AG10803 (cell line): ENCODE data around the gene CCNI.
"Not testable (repeated sequence)": the region's sequence is repeated elsewhere in the genome, so short reads cannot be mapped to it uniquely, and the experiment has no call there.

ENCODE experiments used
- DNase-seq: peaks from one replicate; pipeline ENCODE4 v3.0.0; 2010; ENCODE audit warnings: low read depth
- H3K4me3 ChIP-seq: 2 replicates; pipeline ENCODE4 v1.5.1; 2011; ENCODE audit warnings: mild to moderate bottlenecking, low read length, control low read depth
- TF ChIP-seq, protein P1 (sequence below): conservative IDR thresholded peaks from 2 replicates; pipeline ENCODE4 v1.5.1; 2011; ENCODE audit warnings: mild to moderate bottlenecking, low read length, control low read depth, inconsistent platforms

The CCNI gene

DNA sequence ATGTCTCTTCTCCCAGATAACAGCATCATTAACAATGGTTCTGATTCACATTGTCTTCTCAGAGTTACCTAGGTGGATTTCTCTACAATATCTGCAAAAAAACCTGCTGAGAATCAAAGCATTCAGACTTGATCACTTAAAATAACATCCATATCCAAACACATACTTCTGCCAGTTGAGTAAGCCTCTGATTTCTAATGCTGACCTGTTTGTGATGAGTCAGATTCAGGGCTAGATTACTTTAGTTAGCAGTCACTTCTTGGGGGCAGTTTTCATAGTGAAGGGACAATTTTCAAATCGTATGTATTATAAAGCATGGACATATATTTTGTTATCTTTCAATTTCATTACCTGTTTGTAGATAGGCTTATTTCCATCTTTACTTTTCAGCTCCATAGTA lies 35.5 kb downstream of the CCNI start:
- TF ChIP-seq, protein P1, sequence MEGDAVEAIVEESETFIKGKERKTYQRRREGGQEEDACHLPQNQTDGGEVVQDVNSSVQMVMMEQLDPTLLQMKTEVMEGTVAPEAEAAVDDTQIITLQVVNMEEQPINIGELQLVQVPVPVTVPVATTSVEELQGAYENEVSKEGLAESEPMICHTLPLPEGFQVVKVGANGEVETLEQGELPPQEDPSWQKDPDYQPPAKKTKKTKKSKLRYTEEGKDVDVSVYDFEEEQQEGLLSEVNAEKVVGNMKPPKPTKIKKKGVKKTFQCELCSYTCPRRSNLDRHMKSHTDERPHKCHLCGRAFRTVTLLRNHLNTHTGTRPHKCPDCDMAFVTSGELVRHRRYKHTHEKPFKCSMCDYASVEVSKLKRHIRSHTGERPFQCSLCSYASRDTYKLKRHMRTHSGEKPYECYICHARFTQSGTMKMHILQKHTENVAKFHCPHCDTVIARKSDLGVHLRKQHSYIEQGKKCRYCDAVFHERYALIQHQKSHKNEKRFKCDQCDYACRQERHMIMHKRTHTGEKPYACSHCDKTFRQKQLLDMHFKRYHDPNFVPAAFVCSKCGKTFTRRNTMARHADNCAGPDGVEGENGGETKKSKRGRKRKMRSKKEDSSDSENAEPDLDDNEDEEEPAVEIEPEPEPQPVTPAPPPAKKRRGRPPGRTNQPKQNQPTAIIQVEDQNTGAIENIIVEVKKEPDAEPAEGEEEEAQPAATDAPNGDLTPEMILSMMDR = no peak
- peak; percentile 65 for DNase-seq
- H3K4me3 ChIP-seq = no peak overlapping the region

DNA sequence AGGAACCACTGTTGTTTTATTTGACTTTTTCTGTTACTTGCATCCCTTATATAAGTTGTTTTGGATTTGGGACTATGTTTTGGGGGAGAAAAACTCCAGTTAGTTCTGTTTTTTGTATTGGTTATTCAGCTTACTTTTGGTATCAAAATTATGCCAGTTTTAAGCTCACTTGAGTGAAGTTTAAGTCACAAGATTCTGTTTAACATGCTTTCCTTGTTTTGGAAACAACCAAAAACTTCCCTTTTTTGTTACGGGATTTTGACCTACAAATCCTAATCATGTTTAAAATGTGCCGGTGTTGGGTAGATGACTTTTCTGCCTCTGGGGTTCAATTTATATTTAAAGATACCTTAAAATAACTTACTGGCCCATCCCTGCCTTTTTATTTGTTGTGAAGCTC lies 36.0 kb downstream of the CCNI start:
- H3K4me3 ChIP-seq = no peak overlapping the region
- DNase-seq = no peak
- TF ChIP-seq, protein P1 = no peak

GRCh38 chr4:77037736-77038135 lies 38.1 kb downstream of the CCNI start:
- no peak for DNase-seq
- no peak overlapping the region for H3K4me3 ChIP-seq
- TF ChIP-seq, protein P1 = no peak

GRCh38 chr4:77037168-77037567 lies 38.6 kb downstream of the CCNI start:
- H3K4me3 ChIP-seq = not testable (repeated sequence)

DNA sequence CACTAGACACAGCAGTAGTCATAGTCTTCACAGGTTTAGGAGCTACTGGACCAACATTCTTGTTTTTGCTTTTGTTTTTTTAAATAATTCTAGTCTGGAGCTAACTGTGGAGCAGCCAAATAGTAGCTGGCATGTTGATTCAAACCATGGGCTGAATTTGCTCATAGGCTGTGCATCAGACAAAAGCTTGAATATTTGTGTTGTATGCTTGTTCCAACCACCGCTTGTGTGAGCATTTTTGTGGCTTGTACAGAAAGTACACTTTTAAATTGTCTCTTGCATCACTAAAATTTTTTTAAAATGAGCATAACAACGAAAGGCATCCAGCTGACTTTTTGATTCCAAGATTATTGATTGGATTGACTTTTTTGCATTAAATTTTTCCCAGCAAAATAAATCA lies 39.6 kb downstream of the CCNI start:
- peak; percentile 98 for DNase-seq
- TF ChIP-seq, protein P1 = no peak
- H3K4me3 ChIP-seq = no peak overlapping the region

More at GRCh38 chr4:77037168-77037567, 38.6 kb downstream of the CCNI start:
- DNase-seq = peak; percentile 50

- no peak for DNase-seq
Measured at GRCh38 chr4:77035153-77035552, 40.6 kb downstream of the CCNI start.

GRCh38 chr4:77031544-77031943 lies 44.2 kb downstream of the CCNI start:
- no peak for DNase-seq
- no peak overlapping the region for H3K4me3 ChIP-seq
- TF ChIP-seq, protein P1 = no peak

More at GRCh38 chr4:77035153-77035552, 40.6 kb downstream of the CCNI start:
- no peak overlapping the region for H3K4me3 ChIP-seq
- TF ChIP-seq, protein P1 = no peak

- not testable (repeated sequence) for DNase-seq, H3K4me3 ChIP-seq
Measured at GRCh38 chr4:77029757-77030156, 46.0 kb downstream of the CCNI start.
